Natural killer cell (primary cell): ENCODE data around the gene RPP38. TPM values are rescaled to one million over a fixed set of nuclear protein-coding genes. Genes with fewer than 3 reads are reported as not detected.
A peak's percentile ranks its signal among the peaks of the same experiment; 100 is the strongest.

Experiments used
- ATAC-seq, 3 donors: fragments of 150-1000 bp in 2 of 3; fragments of 200-7000 bp in 1 of 3; cut with Tn5 transposase; 1 replicate in 1 of 3; 2 replicates in 2 of 3; pipeline ENCODE4 v1.10.0; 2021; ENCODE audit warnings: mild to moderate bottlenecking in 2 of 3, moderate library complexity in 2 of 3
- DNase-seq, 2 donors: peaks; one replicate each; pipeline versions ENCODE4 v3.0.0 to v3.0.0-alpha.2; 2013 to 2021; ENCODE audit warnings: mixed read lengths in 1 of 2
- H3K27ac ChIP-seq: one replicate; pipeline ENCODE4 v1.5.1; 2013; ENCODE audit warnings: mild to moderate bottlenecking, low read length
- H3K27me3 ChIP-seq: one replicate; pipeline ENCODE4 v1.6.1; 2013; ENCODE audit warnings: low read length; ENCODE audit not compliant: control insufficient read depth, insufficient read depth
- H3K36me3 ChIP-seq: one replicate; pipeline ENCODE4 v1.6.1; 2013; ENCODE audit warnings: low read length; ENCODE audit not compliant: control insufficient read depth, insufficient read depth
- H3K4me1 ChIP-seq: one replicate; pipeline ENCODE4 v1.6.1; 2013; ENCODE audit warnings: low read length; ENCODE audit not compliant: control insufficient read depth, insufficient read depth
- H3K4me3 ChIP-seq: one replicate; pipeline ENCODE4 v1.5.1; 2013; ENCODE audit warnings: low read length
- H3K9me3 ChIP-seq: one replicate; pipeline ENCODE4 v1.6.1; 2013; ENCODE audit warnings: low read length; ENCODE audit not compliant: control insufficient read depth, insufficient read depth
- H3K27ac Mint-ChIP-seq, 2 donors: one replicate each; pipeline ENCODE4 v1.8.0; 2022; ENCODE audit warnings: mild to moderate bottlenecking in 2 of 2, mixed read lengths in 2 of 2, moderate library complexity in 1 of 2
- H3K27me3 Mint-ChIP-seq, 2 donors: one replicate each; pipeline ENCODE4 v1.8.0; 2022; ENCODE audit warnings: low read depth in 2 of 2, mixed read lengths in 2 of 2
- H3K36me3 Mint-ChIP-seq: one replicate; pipeline ENCODE4 v1.8.0; 2022; ENCODE audit warnings: mixed read lengths
- H3K4me1 Mint-ChIP-seq, 2 donors: one replicate each; pipeline ENCODE4 v1.8.0; 2022; ENCODE audit warnings: mixed read lengths in 2 of 2
- H3K4me3 Mint-ChIP-seq: one replicate; pipeline ENCODE4 v1.8.0; 2022; ENCODE audit warnings: mild to moderate bottlenecking, moderate library complexity, mixed read lengths
- H3K9me3 Mint-ChIP-seq, 2 donors: one replicate each; pipeline ENCODE4 v1.8.0; 2022; ENCODE audit warnings: mixed read lengths in 2 of 2
- CTCF ChIP-seq: fragments of 200-600 bp; IDR thresholded peaks from one replicate; pipeline ENCODE4 v1.8.0; 2022; ENCODE audit warnings: antibody characterized with exemption
- WGBS: methylation state at CpG from one replicate; pipeline ENCODE4 v1.1.7; 2013; ENCODE audit warnings: missing lambda C conversion rate; ENCODE audit not compliant: insufficient coverage; 5-methylcytosine and 5-hydroxymethylcytosine counted together
- intact Hi-C: fragments of 100-400 bp; cut with micrococcal nuclease; formaldehyde crosslinking; loops from one replicate; pipeline ENCODE4 v1.14.2; 2022
- total RNA-seq, 4 donors: library from RNA; stranded (reverse); fragments of 120-200 nt in 1 of 4; gene quantifications; one replicate each; pipeline versions ENCODE4 v1.2.3 to v1.2.4, GENCODE V29; 2013 to 2022

The RPP38 gene
- total RNA-seq, 3 donors from 2014 or later (not counting 1 experiment from before 2014, with no cell fraction given): 7.5 to 12.7 (median 8.4) TPM

- WGBS: no CpG with 5 or more reads among the region's 1 CpG
- intact Hi-C loops: no loop called here
- H3K27me3 Mint-ChIP-seq: no peaks in the 10 kb centered on the region
These were observed 21.5 kb downstream of the RPP38 start for GRCh38 chr10:15118615-15119014.

GRCh38 chr10:15120523-15120922 lies 23.4 kb downstream of the RPP38 start:
- H3K4me1 Mint-ChIP-seq: no peaks in the 10 kb centered on the region
- no peak for TF ChIP-seq CTCF
- no peak overlapping the region for H3K27ac Mint-ChIP-seq
- ATAC-seq: no peak
- peaks cover 42% of the 10 kb centered on the region for H3K36me3 ChIP-seq
- H3K4me1 ChIP-seq: no peaks in the 10 kb centered on the region
- no peak for DNase-seq
- no peaks in the 10 kb centered on the region for H3K9me3 Mint-ChIP-seq
- H3K36me3 Mint-ChIP-seq: no peaks in the 10 kb centered on the region
- no peaks in the 10 kb centered on the region for H3K27me3 Mint-ChIP-seq
- 97% methylated on average over 5 of the region's 5 CpGs for WGBS
- no peaks in the 10 kb centered on the region for H3K27me3 ChIP-seq
- no peaks in the 10 kb centered on the region for H3K9me3 ChIP-seq
- intact Hi-C loops: no loop called here
- no peak overlapping the region for H3K4me3 Mint-ChIP-seq
- no peak overlapping the region for H3K27ac ChIP-seq
- no peak overlapping the region for H3K4me3 ChIP-seq

More at GRCh38 chr10:15118615-15119014, 21.5 kb downstream of the RPP38 start:
- peaks cover 42% of the 10 kb centered on the region for H3K36me3 ChIP-seq
- H3K9me3 Mint-ChIP-seq: no peaks in the 10 kb centered on the region
- no peaks in the 10 kb centered on the region for H3K4me1 ChIP-seq
- H3K36me3 Mint-ChIP-seq: no peaks in the 10 kb centered on the region
- H3K4me1 Mint-ChIP-seq: no peaks in the 10 kb centered on the region
- no peak overlapping the region for H3K4me3 ChIP-seq
- H3K27ac Mint-ChIP-seq: no peak overlapping the region
- DNase-seq (no peak), ATAC-seq (peak in 1 of 3 donors; percentile 72)
- H3K27me3 ChIP-seq: no peaks in the 10 kb centered on the region
- no peak overlapping the region for H3K4me3 Mint-ChIP-seq
- H3K27ac ChIP-seq: no peak overlapping the region
- no peak for TF ChIP-seq CTCF
- H3K9me3 ChIP-seq: no peaks in the 10 kb centered on the region

- Mint-ChIP-seq H3K27ac (no peak overlapping the region), H3K27me3 (no peaks in the 10 kb centered on the region), H3K36me3 (no peaks in the 10 kb centered on the region), H3K4me1 (no peaks in the 10 kb centered on the region), H3K9me3 (no peaks in the 10 kb centered on the region), H3K4me3 (no peak overlapping the region)
- no CpG with 5 or more reads among the region's 1 CpG for whole genome bisulfite sequencing
- ATAC-seq (no peak), DNase-seq (no peak)
- intact Hi-C loops: no loop called here
- no peak for TF ChIP-seq CTCF
- Histone ChIP-seq H3K4me1 (no peaks in the 10 kb centered on the region), H3K36me3 (peaks cover 41% of the 10 kb centered on the region), H3K27ac (no peak overlapping the region), H3K4me3 (no peak overlapping the region), H3K27me3 (no peaks in the 10 kb centered on the region), H3K9me3 (no peaks in the 10 kb centered on the region)
These were observed 24.6 kb downstream of the RPP38 start for GRCh38 chr10:15121707-15122106.

GRCh38 chr10:15122477-15123030 lies 25.4 kb downstream of the RPP38 start:
- intact Hi-C loops: no loop called here
- H3K27me3 Mint-ChIP-seq: no peaks in the 10 kb centered on the region
- no peaks in the 10 kb centered on the region for H3K36me3 Mint-ChIP-seq

More at GRCh38 chr10:15122477-15123030, 25.4 kb downstream of the RPP38 start:
- H3K27me3 ChIP-seq: no peaks in the 10 kb centered on the region
- 92% methylated on average over 8 of the region's 9 CpGs for WGBS
- H3K4me3 ChIP-seq: no peak overlapping the region
- H3K9me3 ChIP-seq: no peaks in the 10 kb centered on the region
- no peaks in the 10 kb centered on the region for H3K4me1 ChIP-seq
- Mint-ChIP-seq H3K4me1 (no peaks in the 10 kb centered on the region), H3K9me3 (no peaks in the 10 kb centered on the region), H3K27ac (no peak overlapping the region), H3K4me3 (no peak overlapping the region)
- no peak for DNase-seq
- H3K27ac ChIP-seq: no peak overlapping the region
- no peak for ATAC-seq
- peaks cover 38% of the 10 kb centered on the region for H3K36me3 ChIP-seq
- no peak for TF ChIP-seq CTCF
